NCI-H1694 (cell line): Measurements from ENCODE around the gene TMEM63C.
"Not testable (repeated sequence)": the region's sequence is repeated elsewhere in the genome, so short reads cannot be mapped to it uniquely, and the experiment has no call there.

Experiments
- DNase-seq: peaks from one replicate; lab custom pipeline; 2025; lab: John Stamatoyannopoulos, UW

The TMEM63C gene

DNA sequence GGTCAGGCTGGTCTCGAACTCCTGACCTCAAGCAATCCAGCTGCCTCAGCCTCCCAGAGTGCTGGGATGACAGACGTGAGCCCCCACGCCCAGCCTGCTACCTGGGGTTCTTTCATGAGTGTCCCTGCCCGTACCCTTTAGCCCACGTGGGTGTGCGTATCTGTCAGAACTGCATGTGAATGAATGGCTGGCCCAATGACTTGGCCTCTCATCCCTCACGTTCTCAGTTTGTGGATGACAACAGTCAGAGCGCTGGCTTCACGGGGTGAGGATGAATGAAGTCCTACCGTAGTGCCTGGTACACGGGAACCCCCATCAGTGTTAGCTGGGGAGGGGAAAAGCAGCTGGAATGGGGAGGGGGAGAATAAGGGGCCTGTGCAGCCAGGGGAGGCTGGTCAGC, 23.9 kb upstream of the TMEM63C start:
- no peak for DNase-seq

GRCh38 chr14:77158175-77158881, 23.3 kb upstream of the TMEM63C start:
- peak; percentile 95 for DNase-seq

- peak; percentile 30 for DNase-seq
Observed at GRCh38 chr14:77158882-77159255, 22.7 kb upstream of the TMEM63C start.

GRCh38 chr14:77161011-77161410, 20.6 kb upstream of the TMEM63C start:
- DNase-seq, result no peak

DNA sequence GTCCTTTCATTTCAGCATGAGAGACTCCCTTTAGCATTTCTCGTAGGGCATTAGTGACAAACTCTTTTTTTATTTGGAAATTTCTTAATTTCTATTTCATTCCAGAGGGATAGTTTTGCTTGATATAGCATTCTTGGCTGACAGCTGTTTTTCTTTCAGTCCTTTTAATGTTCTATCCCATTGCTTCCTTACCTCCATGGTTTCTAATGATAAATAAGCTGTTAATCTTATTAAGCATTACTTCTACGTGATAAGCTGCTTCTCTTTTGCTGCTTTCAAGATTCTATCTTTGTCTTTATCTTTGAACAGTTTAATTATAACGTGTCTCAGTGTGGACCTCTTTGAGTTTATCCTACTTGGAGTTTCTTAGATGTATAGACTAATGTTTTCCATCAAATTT, 11.6 kb upstream of the TMEM63C start:
- no peak for DNase-seq

DNA sequence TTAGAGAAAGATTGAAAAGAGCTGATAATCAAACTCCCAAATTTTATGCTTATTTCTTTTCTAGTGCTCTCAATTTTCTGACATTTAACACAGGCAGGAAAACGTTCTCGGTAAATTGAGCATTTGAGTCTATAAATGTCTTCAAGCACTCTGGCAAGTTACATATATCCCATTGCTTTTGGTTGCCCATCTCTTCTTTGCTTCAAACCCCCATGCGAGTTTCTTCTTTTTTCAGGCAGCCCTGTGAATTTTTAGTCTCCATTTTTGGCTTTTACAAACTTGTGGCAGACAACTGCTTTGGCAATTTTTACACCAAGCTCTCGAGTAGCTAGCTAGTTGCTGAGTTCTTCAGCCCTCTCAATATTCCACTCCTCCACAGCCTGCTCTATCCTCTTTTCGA, 8.7 kb upstream of the TMEM63C start:
- DNase-seq, result no peak

DNA sequence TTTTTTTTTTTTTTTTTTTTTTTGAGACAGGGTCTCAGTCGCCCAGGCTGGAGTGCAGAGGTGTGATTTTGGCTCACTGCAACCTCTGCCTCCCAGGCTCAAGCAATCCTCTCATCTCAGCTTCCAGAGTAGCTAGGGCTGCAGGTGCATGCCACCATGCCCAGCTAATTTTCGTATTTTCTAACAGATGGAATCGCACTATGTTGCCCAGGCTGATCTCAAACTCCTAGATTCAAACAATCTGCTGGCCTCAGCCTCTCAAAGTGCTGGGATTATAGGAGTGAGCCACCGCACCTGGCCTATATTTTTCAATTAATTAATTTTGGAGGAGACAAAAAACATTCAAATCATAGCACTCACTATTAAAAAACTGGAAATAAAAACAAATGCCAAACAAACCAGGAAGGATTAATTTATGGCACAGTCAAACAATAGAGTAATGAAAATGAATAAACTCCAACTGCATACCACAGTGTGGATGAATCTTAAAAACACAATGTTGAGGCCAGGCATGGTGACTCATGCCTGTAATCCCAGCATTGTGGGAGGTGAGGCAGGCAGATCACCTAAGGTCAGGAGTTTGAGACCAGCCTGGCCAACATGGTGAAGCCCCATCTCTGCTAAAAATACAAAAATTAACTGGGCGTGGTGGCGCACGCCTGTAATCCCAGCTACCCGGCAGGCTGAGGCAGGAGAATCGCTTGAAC, 7.5 kb upstream of the TMEM63C start:
- DNase-seq, result not testable (repeated sequence)

DNA sequence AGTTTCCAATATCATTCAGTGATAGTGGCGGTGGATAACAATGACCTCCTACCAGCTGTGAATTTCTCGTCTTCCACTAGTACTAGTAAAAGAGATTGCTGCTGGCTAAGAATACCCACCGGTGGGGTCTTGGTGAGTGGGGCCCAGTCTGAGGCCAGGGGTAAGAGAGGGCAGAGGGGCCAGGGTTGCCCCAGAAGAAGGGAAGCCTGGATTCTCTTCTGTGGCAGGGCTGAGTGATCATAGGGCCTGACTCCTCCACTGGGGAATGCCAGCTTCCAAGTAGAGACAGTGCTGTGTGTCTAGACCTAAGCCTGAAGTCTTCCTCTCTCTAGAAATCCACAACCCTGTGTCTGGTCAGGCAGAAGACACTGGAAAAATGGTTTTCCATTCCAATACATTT, 5.8 kb upstream of the TMEM63C start:
- DNase-seq, result no peak

DNA sequence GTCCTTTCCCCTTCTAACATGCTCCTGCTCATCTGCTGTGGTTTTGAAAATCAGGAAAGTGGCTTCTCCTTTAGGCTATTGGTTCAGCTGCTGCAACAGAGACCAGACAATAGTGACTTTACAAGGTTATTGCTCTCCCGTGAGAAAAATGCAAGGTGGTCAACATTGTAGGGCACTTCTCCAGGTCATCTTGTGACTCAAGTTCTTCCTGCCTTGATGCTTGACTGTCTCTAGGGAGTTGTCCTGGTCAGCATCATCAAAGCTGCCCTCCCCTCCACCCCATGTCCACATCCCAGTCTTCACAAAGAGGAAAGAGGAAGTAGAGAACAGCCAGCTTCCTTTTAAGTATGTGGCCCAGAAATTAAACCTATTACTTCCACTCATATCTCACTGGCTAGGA, 3.9 kb upstream of the TMEM63C start:
- DNase-seq, result no peak

DNA sequence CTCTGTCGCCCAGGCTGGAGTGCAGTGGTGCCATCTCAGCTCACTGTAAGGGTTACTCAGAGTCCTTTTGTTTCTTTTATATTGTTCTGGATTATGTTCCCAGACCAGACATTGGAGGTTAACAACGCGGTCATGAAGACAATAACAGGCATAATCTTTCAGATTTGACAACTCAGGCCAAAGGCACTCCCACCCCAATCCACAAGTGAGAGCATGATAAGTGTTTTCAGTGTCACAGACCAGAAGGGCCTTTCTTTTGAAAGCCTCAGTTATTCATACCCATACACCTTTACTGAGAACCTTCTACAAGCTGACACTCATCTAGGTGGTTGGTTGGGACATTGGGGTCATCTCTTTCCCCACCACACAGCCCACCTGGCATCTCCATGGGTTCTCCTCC, 2.9 kb upstream of the TMEM63C start:
- no peak for DNase-seq

- no peak for DNase-seq
Observed at GRCh38 chr14:77180726-77181602, 634 bp upstream of the TMEM63C start.

DNA sequence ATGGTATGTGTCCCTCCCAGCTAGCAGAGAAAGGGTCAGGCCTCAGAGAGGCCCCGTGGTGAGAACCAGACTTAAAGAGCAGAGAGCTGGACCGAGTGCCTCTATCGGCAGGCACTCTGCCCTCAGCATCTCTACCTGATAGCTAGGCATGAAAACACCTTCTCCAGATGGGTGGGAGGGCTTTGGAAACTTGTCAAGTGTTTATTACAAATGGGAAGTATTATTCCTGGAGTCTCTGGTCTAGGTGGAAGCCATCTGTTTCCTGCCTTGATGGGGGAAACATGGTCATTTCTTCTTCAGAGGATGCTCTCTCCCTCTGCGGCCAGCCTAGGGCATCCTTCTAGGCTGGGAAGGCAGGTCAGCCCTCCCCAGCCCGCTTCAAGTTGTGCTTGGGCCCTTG, 2.3 kb downstream of the TMEM63C start:
- DNase-seq, result peak; percentile 73

DNA sequence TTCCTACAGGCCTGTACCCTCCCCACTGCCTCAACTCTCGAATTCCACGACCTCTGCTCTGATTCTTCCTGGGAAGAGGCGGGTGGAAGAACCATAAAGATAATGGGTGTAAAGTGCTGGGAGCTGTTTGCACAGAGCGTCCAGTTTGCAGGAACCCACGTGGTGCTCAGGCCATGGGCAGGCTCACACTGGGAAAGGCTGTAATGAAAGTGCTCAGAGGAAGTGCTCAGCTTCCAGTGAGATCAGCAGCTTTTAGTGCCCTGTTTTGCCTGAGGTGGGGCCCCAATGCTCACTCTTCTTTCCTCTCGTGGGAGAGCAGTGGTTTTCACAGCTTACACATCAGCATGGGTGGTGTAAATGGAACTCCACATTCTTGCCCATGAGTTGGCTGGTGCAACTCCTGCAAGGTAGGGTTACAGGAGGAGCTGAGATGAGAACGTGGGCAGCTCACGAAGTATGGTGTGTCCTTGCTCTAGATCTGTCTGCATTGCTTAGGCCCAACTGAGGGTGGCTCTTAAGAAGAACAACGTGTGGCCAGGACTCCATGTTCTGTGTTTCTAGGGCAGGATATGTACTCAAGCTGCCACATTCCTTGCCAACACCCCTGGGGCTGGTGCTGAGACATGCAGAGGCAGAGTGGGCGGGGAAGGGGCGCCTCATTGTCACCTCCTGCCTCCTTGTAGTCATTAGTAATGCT, 2.9 kb downstream of the TMEM63C start:
- DNase-seq, result no peak

- DNase-seq, result no peak
Observed at GRCh38 chr14:77185093-77185465, 3.5 kb downstream of the TMEM63C start.

GRCh38 chr14:77186911-77187648, 5.5 kb downstream of the TMEM63C start:
- DNase-seq, result no peak

GRCh38 chr14:77187649-77188012, 6.0 kb downstream of the TMEM63C start:
- DNase-seq, result no peak

GRCh38 chr14:77189479-77189878, 7.9 kb downstream of the TMEM63C start:
- DNase-seq, result no peak

- DNase-seq, result no peak
Observed at GRCh38 chr14:77190977-77191376, 9.4 kb downstream of the TMEM63C start.

GRCh38 chr14:77194706-77195105, 13.1 kb downstream of the TMEM63C start:
- no peak for DNase-seq

GRCh38 chr14:77195766-77196165, 14.2 kb downstream of the TMEM63C start:
- no peak for DNase-seq

DNA sequence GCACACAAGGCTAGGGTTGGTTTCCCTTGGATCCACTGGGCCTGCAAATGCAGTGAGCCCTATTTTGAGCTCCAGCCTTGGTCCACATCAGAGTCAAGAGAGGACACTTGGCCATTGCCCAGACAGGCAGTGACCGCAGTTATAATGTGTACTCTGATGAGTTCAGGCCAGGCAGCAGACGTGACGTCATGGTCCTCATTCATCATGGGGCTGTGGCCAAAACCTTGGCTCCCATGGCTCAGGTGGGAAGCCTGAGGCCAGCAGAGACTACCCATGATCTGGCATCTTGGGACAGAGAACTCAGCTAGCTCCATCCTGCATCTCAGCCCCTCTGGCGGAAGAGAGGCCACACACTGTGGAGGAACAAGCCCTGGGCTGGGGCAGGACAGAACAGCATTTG, 16.4 kb downstream of the TMEM63C start:
- no peak for DNase-seq

- DNase-seq, result no peak
Observed at GRCh38 chr14:77198561-77198960, 17.0 kb downstream of the TMEM63C start.
